Measurements from ENCODE around the gene GPR152. TPM values are rescaled to one million over a fixed set of nuclear protein-coding genes. Genes with fewer than 3 reads are reported as not detected.

The GPR152 gene, protein sequence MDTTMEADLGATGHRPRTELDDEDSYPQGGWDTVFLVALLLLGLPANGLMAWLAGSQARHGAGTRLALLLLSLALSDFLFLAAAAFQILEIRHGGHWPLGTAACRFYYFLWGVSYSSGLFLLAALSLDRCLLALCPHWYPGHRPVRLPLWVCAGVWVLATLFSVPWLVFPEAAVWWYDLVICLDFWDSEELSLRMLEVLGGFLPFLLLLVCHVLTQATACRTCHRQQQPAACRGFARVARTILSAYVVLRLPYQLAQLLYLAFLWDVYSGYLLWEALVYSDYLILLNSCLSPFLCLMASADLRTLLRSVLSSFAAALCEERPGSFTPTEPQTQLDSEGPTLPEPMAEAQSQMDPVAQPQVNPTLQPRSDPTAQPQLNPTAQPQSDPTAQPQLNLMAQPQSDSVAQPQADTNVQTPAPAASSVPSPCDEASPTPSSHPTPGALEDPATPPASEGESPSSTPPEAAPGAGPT
- total RNA-seq, result not detected
- long read RNA-seq, result 0 reads

DNA sequence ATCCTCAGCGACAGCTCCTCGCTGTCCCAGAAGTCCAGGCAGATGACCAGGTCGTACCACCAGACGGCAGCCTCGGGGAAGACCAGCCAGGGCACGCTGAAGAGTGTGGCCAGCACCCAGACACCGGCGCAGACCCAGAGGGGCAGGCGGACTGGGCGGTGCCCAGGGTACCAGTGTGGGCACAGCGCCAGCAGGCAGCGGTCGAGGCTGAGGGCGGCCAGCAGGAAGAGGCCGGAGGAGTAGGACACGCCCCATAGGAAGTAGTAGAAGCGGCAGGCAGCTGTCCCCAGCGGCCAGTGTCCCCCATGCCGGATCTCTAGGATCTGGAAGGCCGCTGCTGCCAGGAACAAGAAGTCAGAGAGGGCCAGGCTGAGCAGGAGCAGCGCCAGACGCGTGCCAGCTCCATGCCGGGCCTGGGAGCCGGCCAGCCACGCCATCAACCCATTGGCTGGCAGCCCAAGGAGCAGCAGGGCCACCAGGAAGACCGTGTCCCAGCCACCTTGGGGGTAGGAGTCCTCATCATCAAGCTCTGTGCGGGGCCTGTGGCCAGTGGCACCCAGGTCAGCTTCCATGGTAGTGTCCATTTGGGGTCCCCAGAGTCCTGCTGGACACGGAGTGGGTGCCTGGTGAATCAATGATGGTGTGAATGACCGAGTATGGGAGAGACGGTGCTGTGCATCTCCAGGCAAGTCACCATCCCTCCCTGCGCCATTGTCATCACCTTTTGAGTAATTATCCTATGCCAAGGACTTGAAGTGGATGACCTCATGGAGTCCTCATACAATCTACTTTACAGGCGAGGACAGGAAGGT, at the start of gene GPR152:
Gene GPR152 (minus strand): TSS at position 589 of the 812 bp plus-strand sequence. CDS start 5 bp downstream, at position 584.
- Histone ChIP-seq H3K4me3 (peak within 1 kb of the TSS in 1 of 3 donors; percentile 26), H3K36me3 (no peaks in the 10 kb centered on the region), H3K27ac (no peak within 1 kb of the TSS), H3K9me3 (no peaks in the 10 kb centered on the region), H3K4me1 (peaks cover 0 to 13% (median 0%) of the 10 kb centered on the region in 4 donors), H3K27me3 (no peaks in the 10 kb centered on the region)
- peak; percentile 35 to 53 (median 46) for ATAC-seq
- no peak for DNase-seq
- no peak for TF ChIP-seq POLR2A (IDR thresholded peaks at IDR 0.05)
- TF ChIP-seq, protein P1, sequence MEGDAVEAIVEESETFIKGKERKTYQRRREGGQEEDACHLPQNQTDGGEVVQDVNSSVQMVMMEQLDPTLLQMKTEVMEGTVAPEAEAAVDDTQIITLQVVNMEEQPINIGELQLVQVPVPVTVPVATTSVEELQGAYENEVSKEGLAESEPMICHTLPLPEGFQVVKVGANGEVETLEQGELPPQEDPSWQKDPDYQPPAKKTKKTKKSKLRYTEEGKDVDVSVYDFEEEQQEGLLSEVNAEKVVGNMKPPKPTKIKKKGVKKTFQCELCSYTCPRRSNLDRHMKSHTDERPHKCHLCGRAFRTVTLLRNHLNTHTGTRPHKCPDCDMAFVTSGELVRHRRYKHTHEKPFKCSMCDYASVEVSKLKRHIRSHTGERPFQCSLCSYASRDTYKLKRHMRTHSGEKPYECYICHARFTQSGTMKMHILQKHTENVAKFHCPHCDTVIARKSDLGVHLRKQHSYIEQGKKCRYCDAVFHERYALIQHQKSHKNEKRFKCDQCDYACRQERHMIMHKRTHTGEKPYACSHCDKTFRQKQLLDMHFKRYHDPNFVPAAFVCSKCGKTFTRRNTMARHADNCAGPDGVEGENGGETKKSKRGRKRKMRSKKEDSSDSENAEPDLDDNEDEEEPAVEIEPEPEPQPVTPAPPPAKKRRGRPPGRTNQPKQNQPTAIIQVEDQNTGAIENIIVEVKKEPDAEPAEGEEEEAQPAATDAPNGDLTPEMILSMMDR (IDR thresholded peaks at IDR 0.05), result no peak
- 75% methylated on average over 7 of the region's 33 CpGs for WGBS (ENCODE audit: insufficient coverage, low coverage, low lambda C conversion rate, missing lambda C conversion rate)
- intact Hi-C loops (cut with DNase I), result no loop called here

DNA sequence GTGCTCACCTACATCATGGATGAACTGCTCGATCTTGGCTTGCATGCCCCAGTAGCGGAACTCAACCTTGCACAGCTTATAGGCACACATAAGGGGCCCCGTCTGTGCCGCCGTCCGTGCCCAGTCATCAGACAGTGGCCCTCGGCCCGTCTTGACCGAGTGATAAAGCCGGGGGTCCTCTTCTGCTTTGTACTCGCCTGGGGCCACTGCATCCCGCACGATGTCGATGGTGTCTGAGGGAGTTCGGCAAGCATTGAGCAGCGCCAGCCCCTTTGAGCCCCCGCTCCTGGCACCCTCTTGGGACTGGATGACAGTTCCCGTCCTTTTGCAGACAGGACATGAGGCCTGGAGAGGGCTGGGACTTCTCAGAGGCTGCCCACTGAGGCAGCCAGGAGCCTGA, 49.3 kb upstream of the GPR152 start:
- no peak overlapping the region for H3K4me3 ChIP-seq
- H3K9me3 ChIP-seq, result no peaks in the 10 kb centered on the region
- WGBS (ENCODE audit: insufficient coverage, low coverage, low lambda C conversion rate, missing lambda C conversion rate), result no CpG with 5 or more reads among the region's 18 CpGs
- intact Hi-C loops (cut with DNase I), result loop anchor here in 1 of 2 donors (10.0 kb wide), 1 partner anchor 107 kb away; the partner anchor contains the start of gene RAD9A
- no peak for ATAC-seq
- DNase-seq, result no peak
- H3K4me1 ChIP-seq, result peaks cover 0 to 23% (median 6%) of the 10 kb centered on the region in 4 donors
- TF ChIP-seq, protein P1 (IDR thresholded peaks at IDR 0.05), result no peak
- no peak for TF ChIP-seq POLR2A (IDR thresholded peaks at IDR 0.05)
- no peaks in the 10 kb centered on the region for H3K36me3 ChIP-seq
- H3K27me3 ChIP-seq, result no peaks in the 10 kb centered on the region
- no peak overlapping the region for H3K27ac ChIP-seq

DNA sequence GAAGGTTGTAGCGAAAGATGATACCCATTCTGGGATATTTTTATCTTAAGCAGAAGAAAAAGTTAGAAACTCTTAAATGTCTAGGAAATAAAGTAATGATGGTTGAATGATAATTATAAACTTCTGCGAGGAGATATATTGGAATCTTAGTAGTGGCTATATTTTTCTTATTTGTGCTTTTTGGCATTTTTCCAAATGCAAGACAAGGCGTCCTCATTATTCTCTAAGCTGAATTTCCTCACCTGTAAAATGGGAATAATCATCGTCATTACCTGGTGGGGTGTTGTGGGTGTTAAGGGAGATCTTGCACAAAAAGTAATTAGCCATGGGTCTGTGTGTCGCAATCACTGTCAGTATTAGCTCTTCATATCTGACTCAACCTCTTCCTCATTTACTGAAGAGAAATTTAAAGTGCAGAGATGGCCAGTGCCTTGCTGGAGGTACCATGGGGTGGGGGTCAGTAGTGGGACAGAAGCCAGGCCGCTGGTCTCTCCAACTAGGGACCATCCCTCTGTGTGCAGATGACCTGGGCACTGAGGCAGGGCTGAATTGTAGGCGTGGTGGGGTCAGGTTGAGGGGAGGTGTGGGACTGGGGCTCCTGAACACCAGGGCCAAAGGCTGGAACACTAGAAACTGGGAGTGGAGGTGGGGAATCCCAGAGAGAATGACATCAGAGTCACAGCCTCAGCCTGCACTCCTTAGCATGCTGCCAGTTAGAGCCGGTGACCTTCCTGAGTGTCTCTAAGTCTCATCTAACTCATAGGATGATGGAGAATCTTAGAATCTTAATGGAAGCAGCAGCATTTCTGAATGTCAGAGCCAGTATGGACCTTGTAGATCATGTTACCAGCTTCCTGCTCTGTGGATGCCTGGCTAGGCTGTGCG, 48.5 kb upstream of the GPR152 start:
- Histone ChIP-seq H3K9me3 (no peaks in the 10 kb centered on the region), H3K27me3 (no peaks in the 10 kb centered on the region), H3K36me3 (no peaks in the 10 kb centered on the region), H3K4me1 (peaks cover 0 to 15% (median 3%) of the 10 kb centered on the region in 4 donors), H3K27ac (no peak overlapping the region), H3K4me3 (no peak overlapping the region)
- TF ChIP-seq, protein P1 (IDR thresholded peaks at IDR 0.05), result no peak
- TF ChIP-seq POLR2A (IDR thresholded peaks at IDR 0.05), result no peak
- no peak for ATAC-seq
- peak in 1 of 3 donors; percentile 41 for DNase-seq
- intact Hi-C loops (cut with DNase I), result loop anchor here in 1 of 2 donors (10.0 kb wide), 1 partner anchor 106 kb away; the partner anchor contains the start of gene RAD9A
- WGBS (ENCODE audit: insufficient coverage, low coverage, low lambda C conversion rate, missing lambda C conversion rate), result 84% methylated on average over 7 of the region's 9 CpGs

DNA sequence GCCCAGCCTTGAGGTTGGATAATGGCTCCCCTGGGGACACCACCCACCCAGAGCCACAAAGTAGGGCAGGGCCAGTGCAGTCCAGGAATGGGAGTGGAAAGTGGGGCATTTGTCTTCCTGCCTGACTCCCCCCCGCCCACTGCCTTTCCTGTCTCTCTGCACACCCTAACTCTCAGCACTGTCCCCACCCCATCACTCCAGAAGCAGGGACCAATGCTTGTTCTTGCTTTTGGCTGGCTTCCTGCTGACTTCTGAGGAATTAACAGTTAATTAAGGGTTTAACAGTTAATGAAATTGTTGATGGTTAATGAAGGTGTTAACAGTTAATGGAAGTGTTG, 47.9 kb upstream of the GPR152 start:
- no peak overlapping the region for H3K4me3 ChIP-seq
- no peak overlapping the region for H3K27ac ChIP-seq
- no peaks in the 10 kb centered on the region for H3K36me3 ChIP-seq
- 86% methylated on average over 1 of the region's 1 CpG for WGBS (ENCODE audit: insufficient coverage, low coverage, low lambda C conversion rate, missing lambda C conversion rate)
- H3K4me1 ChIP-seq, result peaks cover 0 to 11% (median under 1%) of the 10 kb centered on the region in 4 donors
- DNase-seq (no peak), ATAC-seq (no peak)
- no peaks in the 10 kb centered on the region for H3K27me3 ChIP-seq
- intact Hi-C loops (cut with DNase I), result loop anchor here in 1 of 2 donors (10.0 kb wide), 1 partner anchor 106 kb away; the partner anchor contains the start of gene RAD9A
- no peaks in the 10 kb centered on the region for H3K9me3 ChIP-seq
- no peak for TF ChIP-seq POLR2A (IDR thresholded peaks at IDR 0.05)
- TF ChIP-seq, protein P1 (IDR thresholded peaks at IDR 0.05), result no peak

Measured in right lobe of liver (tissue), 6 donors.